ENCODE data around the gene AQP12A. TPM values are rescaled to one million over a fixed set of nuclear protein-coding genes. Genes with fewer than 3 reads are reported as not detected.
"Not testable (repeated sequence)": the region's sequence is repeated elsewhere in the genome, so short reads cannot be mapped to it uniquely, and the experiment has no call there.

AQP12A gene
- total and polyA plus RNA-seq, 10 of the 15 experiments (the other 5 are each of a cell fraction or from before 2014, with no cell fraction given): not detected

DNA sequence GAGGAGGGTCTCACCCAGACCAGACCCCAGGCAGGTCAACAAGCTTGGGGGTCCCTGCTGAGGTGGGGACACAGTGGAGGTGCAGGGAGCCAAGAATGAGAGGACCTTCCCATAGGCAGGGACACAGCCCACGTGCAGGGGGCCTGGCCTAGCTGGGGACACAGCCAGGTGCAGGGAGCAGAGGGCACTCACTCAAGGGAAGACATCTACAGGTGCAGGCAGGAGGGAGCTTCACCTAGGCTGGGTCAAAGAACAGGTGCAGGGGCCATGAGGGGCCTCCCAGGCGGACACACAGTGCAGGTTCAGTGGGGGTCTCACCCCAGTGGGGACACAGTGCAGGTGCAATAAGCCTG lies 615 bp upstream of the AQP12A start:
- H3K4me1 ChIP-seq (ENCODE audit: control insufficient read depth, insufficient read depth, low read length); ATAC-seq; H3K4me2 ChIP-seq (ENCODE audit: control insufficient read depth, insufficient read depth); RAD21 ChIA-PET (ENCODE audit: unreplicated experiment); POLR2A ChIA-PET; H3K9ac ChIP-seq (ENCODE audit: control insufficient read depth, insufficient read depth, low read length); in situ Hi-C loops (cut with MboI); FAIRE-seq; H4K20me1 ChIP-seq (ENCODE audit: control insufficient read depth, insufficient read depth); BruUV-seq (replicated peaks); H3K79me2 ChIP-seq (ENCODE audit: control insufficient read depth, insufficient read depth, low read length); DNase-seq (ENCODE audit: low read depth, low spot score); CTCF ChIA-PET; SMC1A ChIA-PET (ENCODE audit: uncharacterized antibody, unreplicated experiment); H3K4me3 ChIP-seq; H3K36me3 ChIP-seq (ENCODE audit: control insufficient read depth in 2 of 2, insufficient read depth in 2 of 2, low read length in 1 of 2); intact Hi-C loops (cut with micrococcal nuclease; ENCODE audit: unreplicated experiment); H3K9me3 ChIP-seq (replicated peaks; ENCODE audit: control insufficient read depth, insufficient read depth, low read length); H3K27me3 ChIP-seq (replicated peaks in 1 of 2; ENCODE audit: control insufficient read depth in 2 of 2, insufficient read depth in 2 of 2, low read length in 1 of 2); H2AFZ ChIP-seq (ENCODE audit: control insufficient read depth, low read depth, low read length); H3K27ac ChIP-seq (ENCODE audit: control insufficient read depth, insufficient read depth): not testable (repeated sequence)
- WGBS (ENCODE audit: insufficient coverage, insufficient replicate concordance, low lambda C conversion rate, missing lambda C conversion rate): no CpG with 5 or more reads among the region's 2 CpGs

DNA sequence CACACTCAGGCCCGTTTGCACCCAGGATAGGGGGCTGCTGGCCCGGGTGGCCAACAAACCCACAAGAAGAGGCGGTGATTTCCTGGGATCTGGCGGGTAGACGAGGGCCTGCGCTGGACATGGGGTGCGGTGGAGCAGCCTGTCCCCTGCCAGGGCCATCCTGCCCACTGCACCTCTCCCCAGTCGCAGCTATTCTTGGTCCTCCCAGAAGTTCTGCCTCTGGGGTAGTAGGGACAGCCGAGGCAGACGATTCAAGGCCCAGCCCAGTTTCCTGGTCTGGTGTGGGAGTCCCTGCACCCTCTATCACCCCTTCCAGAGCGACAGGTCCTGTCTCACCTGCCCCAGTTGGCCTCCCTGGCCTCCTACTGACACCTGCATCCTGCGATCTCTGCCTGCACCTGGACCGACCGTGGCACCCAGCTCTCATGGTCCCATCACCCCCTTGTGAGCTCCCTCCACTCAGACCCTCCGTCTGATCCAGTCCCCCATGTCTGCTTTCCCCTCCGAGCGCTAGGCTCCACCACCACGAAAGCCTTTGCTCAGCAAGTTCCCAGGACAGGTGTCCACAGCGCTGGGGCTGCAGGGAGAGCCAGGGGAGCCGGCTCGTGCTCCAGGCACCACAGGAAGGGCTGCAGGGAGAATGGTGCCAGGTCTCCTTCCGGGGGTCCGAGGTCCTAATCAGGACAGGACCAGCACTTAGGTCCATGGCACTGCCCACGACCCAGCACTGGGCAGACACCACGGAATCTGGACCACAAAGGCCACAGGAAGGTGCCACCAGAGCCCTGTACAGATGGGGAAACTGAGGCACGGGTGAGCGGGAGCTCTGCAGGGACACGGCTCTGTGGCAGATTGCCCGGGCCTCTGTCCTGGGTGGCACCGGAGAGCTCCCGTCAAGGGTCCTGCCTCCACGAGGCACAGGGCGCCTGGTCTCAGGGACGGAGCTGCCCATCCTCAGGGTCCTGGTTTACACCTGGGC lies 1.2 kb downstream of the AQP12A start:
- H3K27ac ChIP-seq (ENCODE audit: control insufficient read depth, insufficient read depth); in situ Hi-C loops (cut with MboI); H3K79me2 ChIP-seq (ENCODE audit: control insufficient read depth, insufficient read depth, low read length); H2AFZ ChIP-seq (ENCODE audit: control insufficient read depth, low read depth, low read length); H3K9ac ChIP-seq (ENCODE audit: control insufficient read depth, insufficient read depth, low read length); DNase-seq (ENCODE audit: low read depth, low spot score); POLR2A ChIA-PET; H3K4me3 ChIP-seq; BruUV-seq (replicated peaks); H3K27me3 ChIP-seq (replicated peaks in 1 of 2; ENCODE audit: control insufficient read depth in 2 of 2, insufficient read depth in 2 of 2, low read length in 1 of 2); H3K9me3 ChIP-seq (replicated peaks; ENCODE audit: control insufficient read depth, insufficient read depth, low read length); ATAC-seq; H3K4me2 ChIP-seq (ENCODE audit: control insufficient read depth, insufficient read depth); H3K4me1 ChIP-seq (ENCODE audit: control insufficient read depth, insufficient read depth, low read length); SMC1A ChIA-PET (ENCODE audit: uncharacterized antibody, unreplicated experiment); H3K36me3 ChIP-seq (ENCODE audit: control insufficient read depth in 2 of 2, insufficient read depth in 2 of 2, low read length in 1 of 2); H4K20me1 ChIP-seq (ENCODE audit: control insufficient read depth, insufficient read depth); intact Hi-C loops (cut with micrococcal nuclease; ENCODE audit: unreplicated experiment); CTCF ChIA-PET; FAIRE-seq; RAD21 ChIA-PET (ENCODE audit: unreplicated experiment): not testable (repeated sequence)
- 40% methylated on average over 14 of the region's 34 CpGs for WGBS (ENCODE audit: insufficient coverage, insufficient replicate concordance, low lambda C conversion rate, missing lambda C conversion rate)

DNA sequence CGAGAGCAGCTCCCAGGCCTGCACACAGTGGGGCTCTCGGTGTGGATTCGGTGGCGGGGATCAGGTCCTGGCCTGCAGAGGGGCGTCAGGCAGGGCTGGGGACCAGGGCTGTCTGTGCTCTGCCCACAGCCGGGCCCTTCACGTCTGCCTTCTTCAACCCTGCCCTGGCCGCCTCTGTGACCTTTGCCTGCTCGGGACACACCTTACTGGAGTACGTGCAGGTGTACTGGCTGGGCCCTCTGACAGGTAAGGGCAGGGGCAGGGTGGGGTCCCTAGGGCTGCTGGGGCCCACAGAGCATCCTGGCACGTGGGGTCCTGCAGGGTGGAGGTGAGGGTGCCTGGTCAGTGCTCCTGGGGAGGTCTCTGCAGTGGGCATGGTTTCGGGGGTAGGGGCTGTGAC lies 2.6 kb downstream of the AQP12A start:
- ATAC-seq; RAD21 ChIA-PET (ENCODE audit: unreplicated experiment); in situ Hi-C loops (cut with MboI); H3K27me3 ChIP-seq (replicated peaks in 1 of 2; ENCODE audit: control insufficient read depth in 2 of 2, insufficient read depth in 2 of 2, low read length in 1 of 2); H3K27ac ChIP-seq (ENCODE audit: control insufficient read depth, insufficient read depth); H2AFZ ChIP-seq (ENCODE audit: control insufficient read depth, low read depth, low read length); H3K79me2 ChIP-seq (ENCODE audit: control insufficient read depth, insufficient read depth, low read length); H4K20me1 ChIP-seq (ENCODE audit: control insufficient read depth, insufficient read depth); FAIRE-seq; H3K4me2 ChIP-seq (ENCODE audit: control insufficient read depth, insufficient read depth); intact Hi-C loops (cut with micrococcal nuclease; ENCODE audit: unreplicated experiment); DNase-seq (ENCODE audit: low read depth, low spot score); H3K4me1 ChIP-seq (ENCODE audit: control insufficient read depth, insufficient read depth, low read length); CTCF ChIA-PET; H3K9ac ChIP-seq (ENCODE audit: control insufficient read depth, insufficient read depth, low read length); BruUV-seq (replicated peaks); POLR2A ChIA-PET; SMC1A ChIA-PET (ENCODE audit: uncharacterized antibody, unreplicated experiment); H3K4me3 ChIP-seq; H3K36me3 ChIP-seq (ENCODE audit: control insufficient read depth in 2 of 2, insufficient read depth in 2 of 2, low read length in 1 of 2); H3K9me3 ChIP-seq (replicated peaks; ENCODE audit: control insufficient read depth, insufficient read depth, low read length): not testable (repeated sequence)
- WGBS (ENCODE audit: insufficient coverage, insufficient replicate concordance, low lambda C conversion rate, missing lambda C conversion rate): no CpG with 5 or more reads among the region's 12 CpGs

DNA sequence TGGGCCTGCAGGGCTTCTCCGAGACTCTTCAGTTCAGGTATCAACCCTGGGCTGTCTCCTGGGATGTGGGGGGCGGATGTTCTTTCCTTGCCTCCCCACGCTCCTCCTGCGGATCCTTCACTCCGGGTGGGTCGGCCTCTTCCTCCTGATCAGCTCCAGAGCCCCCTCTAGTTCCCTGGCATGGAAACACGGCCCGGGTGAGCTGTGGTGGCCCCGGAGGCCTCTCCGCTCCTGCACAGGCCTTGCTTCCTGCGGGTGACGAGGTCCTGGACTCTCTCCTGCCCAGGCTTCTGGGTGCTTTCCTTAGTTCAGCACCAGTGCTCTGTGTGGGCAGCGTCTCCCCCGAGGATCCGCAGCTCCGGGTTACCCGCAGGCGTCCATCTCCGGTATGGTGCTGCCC lies 3.9 kb downstream of the AQP12A start:
- no CpG with 5 or more reads among the region's 19 CpGs for WGBS (ENCODE audit: insufficient coverage, insufficient replicate concordance, low lambda C conversion rate, missing lambda C conversion rate)
- CTCF ChIA-PET; SMC1A ChIA-PET (ENCODE audit: uncharacterized antibody, unreplicated experiment); H3K27ac ChIP-seq (ENCODE audit: control insufficient read depth, insufficient read depth); H3K36me3 ChIP-seq (ENCODE audit: control insufficient read depth in 2 of 2, insufficient read depth in 2 of 2, low read length in 1 of 2); ATAC-seq; H3K4me1 ChIP-seq (ENCODE audit: control insufficient read depth, insufficient read depth, low read length); intact Hi-C loops (cut with micrococcal nuclease; ENCODE audit: unreplicated experiment); FAIRE-seq; H4K20me1 ChIP-seq (ENCODE audit: control insufficient read depth, insufficient read depth); DNase-seq (ENCODE audit: low read depth, low spot score); H3K9ac ChIP-seq (ENCODE audit: control insufficient read depth, insufficient read depth, low read length); BruUV-seq (replicated peaks); H2AFZ ChIP-seq (ENCODE audit: control insufficient read depth, low read depth, low read length); H3K27me3 ChIP-seq (replicated peaks in 1 of 2; ENCODE audit: control insufficient read depth in 2 of 2, insufficient read depth in 2 of 2, low read length in 1 of 2); in situ Hi-C loops (cut with MboI); H3K79me2 ChIP-seq (ENCODE audit: control insufficient read depth, insufficient read depth, low read length); POLR2A ChIA-PET; RAD21 ChIA-PET (ENCODE audit: unreplicated experiment); H3K4me3 ChIP-seq; H3K9me3 ChIP-seq (replicated peaks; ENCODE audit: control insufficient read depth, insufficient read depth, low read length); H3K4me2 ChIP-seq (ENCODE audit: control insufficient read depth, insufficient read depth): not testable (repeated sequence)
